IMR-90 (cell line): ENCODE measurements around the gene HAUS7. TPM values are rescaled to one million over a fixed set of nuclear protein-coding genes. Genes with fewer than 3 reads are reported as not detected.

Experiments
- ATAC-seq: fragments of 200-7000 bp; cut with Tn5 transposase; 2 replicates; pipeline ENCODE4 v1.9.1; 2020; ENCODE audit warnings: low read depth, mild to moderate bottlenecking, moderate library complexity
- BruUV-seq: library from RNA; stranded (reverse); fragments of 400-500 nt; replicated peaks from 2 replicates; lab custom pipeline; 2021; lab: Mats Ljungman, UMichigan
- CTCF ChIA-PET: fragments of 300-600 bp; formaldehyde crosslinking; extraction: SDS; loops from one replicate; lab custom pipeline; 2021; ENCODE audit warnings: antibody characterized with exemption; lab: Yijun Ruan, JAX
- POLR2A ChIA-PET: fragments of 300-600 bp; sonication (Branson Sonifier 250); formaldehyde crosslinking; loops from one replicate; lab custom pipeline; 2022; ENCODE audit warnings: antibody characterized with exemption; ENCODE audit not compliant: unreplicated experiment; lab: Charles Lee
- DNase-seq: peaks from one replicate; pipeline ENCODE4 v3.0.0; 2013
- H2AFZ ChIP-seq: replicated peaks from 2 replicates; pipeline ENCODE3; 2013; ENCODE audit warnings: low read length, mild to moderate bottlenecking; ENCODE audit not compliant: poor library complexity
- H2AK5ac ChIP-seq: 2 replicates; pipeline ENCODE4 v1.6.1; 2013; ENCODE audit warnings: low read depth, low read length, inconsistent platforms
- H2AK9ac ChIP-seq: replicated peaks from 2 replicates; pipeline ENCODE3; 2013; ENCODE audit warnings: mild to moderate bottlenecking, low read depth, low read length, moderate library complexity; ENCODE audit not compliant: poor library complexity
- H2BK120ac ChIP-seq: 2 replicates; pipeline ENCODE4 v1.6.1; 2013; ENCODE audit warnings: low read depth, low read length, inconsistent platforms
- H2BK15ac ChIP-seq: 3 replicates; pipeline ENCODE4 v1.6.1; 2013; ENCODE audit warnings: low read depth, low read length, inconsistent platforms
- H2BK20ac ChIP-seq: 2 replicates; pipeline ENCODE4 v1.6.1; 2013; ENCODE audit warnings: low read depth, mild to moderate bottlenecking, inconsistent platforms, low read length, moderate library complexity
- H2BK5ac ChIP-seq: 2 replicates; pipeline ENCODE4 v1.6.1; 2013; ENCODE audit warnings: mild to moderate bottlenecking, low read depth, low read length, inconsistent platforms; ENCODE audit not compliant: poor library complexity, severe bottlenecking
- H3K14ac ChIP-seq: replicated peaks from 2 replicates; pipeline ENCODE4 v1.6.1; 2013; ENCODE audit warnings: low read depth, low read length, inconsistent platforms
- H3K18ac ChIP-seq: 2 replicates; pipeline ENCODE4 v1.6.1; 2013; ENCODE audit warnings: low read depth, low read length, control low read depth
- H3K23ac ChIP-seq: 2 replicates; pipeline ENCODE4 v1.6.1; 2013; ENCODE audit warnings: low read depth, low read length, inconsistent platforms
- H3K27ac ChIP-seq: 2 replicates; pipeline ENCODE4 v1.5.1; 2013; ENCODE audit warnings: mild to moderate bottlenecking, control low read depth, low read length; ENCODE audit not compliant: insufficient read depth
- H3K27me3 ChIP-seq: 2 replicates; pipeline ENCODE4 v1.6.1; 2013; ENCODE audit warnings: low read length; ENCODE audit not compliant: control insufficient read depth, insufficient read depth
- H3K36me3 ChIP-seq: 2 replicates; pipeline ENCODE4 v1.6.1; 2013; ENCODE audit warnings: low read length, mixed read lengths; ENCODE audit not compliant: control insufficient read depth, insufficient read depth
- H3K4ac ChIP-seq: 2 replicates; pipeline ENCODE4 v1.6.1; 2013; ENCODE audit warnings: low read depth, low read length, inconsistent platforms
- H3K4me1 ChIP-seq: 2 replicates; pipeline ENCODE4 v1.6.1; 2013; ENCODE audit warnings: low read length, mixed read lengths; ENCODE audit not compliant: control insufficient read depth, insufficient read depth
- H3K4me2 ChIP-seq: 2 replicates; pipeline ENCODE4 v1.6.1; 2013; ENCODE audit warnings: low read depth, mild to moderate bottlenecking, control low read depth, low read length, moderate library complexity
- H3K4me3 ChIP-seq: 2 replicates; pipeline ENCODE4 v1.5.1; 2013; ENCODE audit warnings: low read depth, mild to moderate bottlenecking, control low read depth, low read length, moderate library complexity; ENCODE audit not compliant: insufficient read depth
- H3K56ac ChIP-seq: 2 replicates; pipeline ENCODE4 v1.6.1; 2013; ENCODE audit warnings: low read length, inconsistent platforms; ENCODE audit not compliant: insufficient read depth; ENCODE audit errors: extremely low read depth
- H3K79me1 ChIP-seq, 2 experiments: 2 replicates each; pipeline ENCODE4 v1.6.1; 2013; ENCODE audit warnings: low read length in 2 of 2, inconsistent platforms in 1 of 2, low read depth in 1 of 2
- H3K9ac ChIP-seq: 2 replicates; pipeline ENCODE4 v1.6.1; 2013; ENCODE audit warnings: low read depth, low read length, control low read depth
- H3K9me1 ChIP-seq: 2 replicates; pipeline ENCODE4 v1.6.1; 2013; ENCODE audit warnings: low read length, inconsistent platforms; ENCODE audit not compliant: insufficient read depth
- H3K9me3 ChIP-seq: 2 replicates; pipeline ENCODE4 v1.6.1; 2013; ENCODE audit warnings: low read length; ENCODE audit not compliant: control insufficient read depth, insufficient read depth
- H4K20me1 ChIP-seq: 2 replicates; pipeline ENCODE4 v1.6.1; 2013; ENCODE audit warnings: low read length, inconsistent platforms; ENCODE audit not compliant: insufficient read depth
- H4K5ac ChIP-seq: 2 replicates; pipeline ENCODE4 v1.6.1; 2013; ENCODE audit warnings: mild to moderate bottlenecking, low read depth, low read length, control low read depth
- H4K8ac ChIP-seq, 2 experiments: 2 replicates each; pipeline ENCODE4 v1.6.1; 2013; ENCODE audit warnings: low read depth in 2 of 2, low read length in 2 of 2, control low read depth in 1 of 2, inconsistent platforms in 1 of 2
- H4K91ac ChIP-seq: 2 replicates; pipeline ENCODE4 v1.6.1; 2013; ENCODE audit warnings: low read depth, low read length, inconsistent platforms; ENCODE audit not compliant: insufficient read depth
- BHLHE40 ChIP-seq: fragments of 150-350 bp; IDR thresholded peaks from 2 replicates; pipeline ENCODE4 v1.6.1; 2016; ENCODE audit warnings: mild to moderate bottlenecking, low read depth, low read length
- CEBPB ChIP-seq: IDR thresholded peaks from 2 replicates; pipeline ENCODE4 v1.6.1; 2012; ENCODE audit warnings: low read depth, low read length, improper control_type of control experiment
- CHD1 ChIP-seq: IDR thresholded peaks from 2 replicates; pipeline ENCODE4 v1.6.1; 2012; ENCODE audit warnings: low read depth, low read length, improper control_type of control experiment
- CTCF ChIP-seq: conservative IDR thresholded peaks from 2 replicates; pipeline ENCODE4 v1.5.1; 2012; ENCODE audit warnings: mild to moderate bottlenecking, low read depth, low read length, improper control_type of control experiment
- ELK1 ChIP-seq: fragments of 150-350 bp; IDR thresholded peaks from 2 replicates; pipeline ENCODE4 v1.6.1; 2016; ENCODE audit warnings: low read depth, mild to moderate bottlenecking, low read length, moderate library complexity, borderline replicate concordance
- MAFK ChIP-seq: IDR thresholded peaks from 2 replicates; pipeline ENCODE4 v1.6.1; 2012; ENCODE audit warnings: low read depth, low read length, improper control_type of control experiment
- MXI1 ChIP-seq: IDR thresholded peaks from 2 replicates; pipeline ENCODE4 v1.6.1; 2012; ENCODE audit warnings: low read depth, mild to moderate bottlenecking, low read length, moderate library complexity, borderline replicate concordance
- NFE2L2 ChIP-seq: fragments of 150-350 bp; IDR thresholded peaks from 2 replicates; pipeline ENCODE4 v1.6.1; 2016; ENCODE audit warnings: low read depth, mild to moderate bottlenecking, low read length
- POLR2A ChIP-seq: IDR thresholded peaks from 2 replicates; pipeline ENCODE4 v1.6.1; 2012; ENCODE audit warnings: mild to moderate bottlenecking, low read depth, low read length
- RAD21 ChIP-seq: IDR thresholded peaks from 2 replicates; pipeline ENCODE4 v1.6.1; 2012; ENCODE audit warnings: low read length, improper control_type of control experiment
- RCOR1 ChIP-seq: IDR thresholded peaks from 2 replicates; pipeline ENCODE4 v1.6.1; 2012; ENCODE audit warnings: mild to moderate bottlenecking, low read length, improper control_type of control experiment; ENCODE audit not compliant: insufficient replicate concordance
- RFX5 ChIP-seq: IDR thresholded peaks from 2 replicates; pipeline ENCODE4 v1.8.0; 2012; ENCODE audit warnings: low read depth, mild to moderate bottlenecking, low read length, moderate library complexity
- SMC3 ChIP-seq: fragments of 150-350 bp; IDR thresholded peaks from 2 replicates; pipeline ENCODE4 v1.6.1; 2016; ENCODE audit warnings: low read depth, mild to moderate bottlenecking, antibody characterized with exemption, low read length, moderate library complexity
- WGBS, 2 experiments: methylation state at CpG; one replicate each; pipeline versions ENCODE4 v1.1.5 to v1.1.7; 2013; ENCODE audit warnings: missing lambda C conversion rate in 2 of 2; ENCODE audit not compliant: insufficient read length in 1 of 2; ENCODE audit errors: extremely low coverage in 2 of 2; 5-methylcytosine and 5-hydroxymethylcytosine counted together
- dilution Hi-C: fragments of 300-500 bp; cut with HindIII; formaldehyde crosslinking; loops from one replicate; pipeline ENCODE4 v1.14.3; 2018; ENCODE audit warnings: low sequenced_read_pairs; ENCODE audit not compliant: unreplicated experiment
- in situ Hi-C: fragments of 300-500 bp; cut with MboI; formaldehyde crosslinking; loops from 3 replicates; pipeline ENCODE4 v1.14.3; 2019; ENCODE audit warnings: low sequenced_read_pairs, inconsistent platforms, mixed read lengths
- intact Hi-C: fragments of 100-400 bp; cut with micrococcal nuclease; formaldehyde crosslinking; loops from 2 replicates; pipeline ENCODE4 v1.10.0; 2022
- polyA plus RNA-seq, 3 experiments: library from polyadenylated mRNA; depleted of rRNA; stranded (reverse); fragments of >200 nt; gene quantifications; 2 replicates each; pipeline ENCODE4 v1.2.3, GENCODE V29; 2012; ENCODE audit warnings: low replicate concordance in 1 of 3
- total RNA-seq: library from RNA; depleted of rRNA; stranded (reverse); fragments of >200 nt; gene quantifications from 2 replicates; pipeline ENCODE4 v1.2.3, GENCODE V29; 2012
- TF ChIP-seq, protein P1 (sequence below): fragments of 150-350 bp; IDR thresholded peaks from 2 replicates; pipeline ENCODE4 v1.6.1; 2017; ENCODE audit warnings: mild to moderate bottlenecking, antibody characterized with exemption, low read length, low read depth

The HAUS7 gene
- total and polyA plus RNA-seq, 2 of the 4 experiments (the other 2 are of a cell fraction), result 10.8 to 25.9 TPM

DNA sequence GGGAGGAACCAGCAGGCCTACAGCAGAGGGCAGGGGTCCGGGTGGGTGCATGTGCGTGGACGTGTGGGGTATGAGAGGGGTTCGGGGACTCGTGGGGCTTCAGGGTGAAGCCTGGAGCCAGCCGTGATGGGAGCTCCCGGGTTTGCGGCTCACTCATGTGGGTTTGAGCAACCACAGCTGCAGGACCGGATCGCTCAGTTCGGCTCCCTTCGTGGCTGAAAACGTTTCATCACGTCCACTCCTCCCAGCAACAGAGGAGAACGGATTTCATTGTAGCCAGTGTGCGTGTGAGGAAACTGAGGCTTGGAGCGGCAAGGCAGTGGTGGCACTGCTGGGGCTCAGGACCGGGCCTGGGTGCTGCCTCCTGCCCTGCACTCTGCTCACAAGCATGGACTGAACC is 35.0 kb upstream of the HAUS7 start:
- Histone ChIP-seq H3K9me3 (no peaks in the 10 kb centered on the region; the same call in 1 of the 2 replicates), H4K8ac (no peak overlapping the region), H2BK120ac (no peak overlapping the region), H3K23ac (no peak overlapping the region), H2BK20ac (no peak overlapping the region), H2BK5ac (no peak overlapping the region), H3K4me3 (no peak overlapping the region), H2AK9ac (no peak overlapping the region), H3K4me1 (no peaks in the 10 kb centered on the region), H4K20me1 (peaks cover 6% of the 10 kb centered on the region; the same call in 1 of the 2 replicates), H3K27me3 (no peaks in the 10 kb centered on the region), H4K5ac (no peak overlapping the region), H3K18ac (no peak overlapping the region), H3K9me1 (no peaks in the 10 kb centered on the region), H3K14ac (no peak overlapping the region), H4K91ac (no peak overlapping the region), H3K9ac (no peak overlapping the region), H3K56ac (no peak overlapping the region), H2AFZ (no peak overlapping the region), H3K27ac (no peak overlapping the region), H3K4me2 (no peak overlapping the region), H3K4ac (no peak overlapping the region), H2AK5ac (no peak overlapping the region), H3K79me1 (peaks cover 6 to 8% of the 10 kb centered on the region in 2 experiments; a peak in 2 of 4 replicates), H2BK15ac (no peak overlapping the region), H3K36me3 (peaks cover 1% of the 10 kb centered on the region; the same call in 1 of the 2 replicates)
- ChIA-PET POLR2A (no interaction called here), CTCF (no interaction called here)
- WGBS, 2 experiments, result 70% methylated on average over 2 of the region's 18 CpGs; no CpG with 5 or more reads in 1 of the 2 experiments
- TF ChIP-seq ELK1 (no peak), RCOR1 (no peak), MXI1 (no peak), MAFK (no peak), BHLHE40 (no peak), RAD21 (no peak), RFX5 (no peak), NFE2L2 (no peak), CHD1 (no peak), POLR2A (no peak), SMC3 (no peak), CEBPB (no peak), CTCF (no peak)
- TF ChIP-seq, protein P1, sequence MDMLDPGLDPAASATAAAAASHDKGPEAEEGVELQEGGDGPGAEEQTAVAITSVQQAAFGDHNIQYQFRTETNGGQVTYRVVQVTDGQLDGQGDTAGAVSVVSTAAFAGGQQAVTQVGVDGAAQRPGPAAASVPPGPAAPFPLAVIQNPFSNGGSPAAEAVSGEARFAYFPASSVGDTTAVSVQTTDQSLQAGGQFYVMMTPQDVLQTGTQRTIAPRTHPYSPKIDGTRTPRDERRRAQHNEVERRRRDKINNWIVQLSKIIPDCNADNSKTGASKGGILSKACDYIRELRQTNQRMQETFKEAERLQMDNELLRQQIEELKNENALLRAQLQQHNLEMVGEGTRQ, result no peak
- in situ Hi-C loops (no loop called here), dilution Hi-C loops (no loop called here), intact Hi-C loops (no loop called here)
- DNase-seq, result no peak
- ATAC-seq, result no peak
- no TSS peak for BruUV-seq
